K562 (cell line): ENCODE data around the gene H3-3A. TPM values are rescaled to one million over a fixed set of nuclear protein-coding genes. Genes with fewer than 3 reads are reported as not detected.

ENCODE experiments used
- CREB3 ChIP-seq: fragments of 450-650 bp; conservative IDR thresholded peaks from 2 replicates; pipeline ENCODE4 v1.6.1; 2016; ENCODE audit warnings: missing genetic modification characterization, low read depth, mild to moderate bottlenecking, missing compliant biosample characterization, moderate library complexity
- CXXC5 ChIP-seq: fragments of 250-450 bp; sonication (Bioruptor Pico); IDR thresholded peaks from 2 replicates; pipeline ENCODE4 v1.8.0; 2022; ENCODE audit warnings: inconsistent platforms, mild to moderate bottlenecking, moderate library complexity
- GABPB1 ChIP-seq: sonication (generic); formaldehyde crosslinking; IDR thresholded peaks from 2 replicates; pipeline ENCODE4 v1.8.0; 2022; ENCODE audit warnings: mild to moderate bottlenecking, missing genetic modification reagents
- HNRNPK ChIP-seq: fragments of 200-400 bp; formaldehyde crosslinking; IDR thresholded peaks from one replicate; pipeline ENCODE4 v1.6.1; 2018; ENCODE audit warnings: mild to moderate bottlenecking, low read depth, low read length; ENCODE audit not compliant: poor library complexity, severe bottlenecking
- MNT ChIP-seq, 2 experiments: fragments of 450-650 bp; conservative IDR thresholded peaks; 2 replicates each; pipeline ENCODE4 v1.6.1; 2017; ENCODE audit warnings: mild to moderate bottlenecking in 2 of 2, moderate library complexity in 2 of 2
- SNRNP70 ChIP-seq: fragments of 200-400 bp; formaldehyde crosslinking; optimal IDR thresholded peaks from 2 replicates; pipeline ENCODE3; 2017; ENCODE audit warnings: low read depth, low read length
- THAP12 ChIP-seq: fragments of 250-450 bp; sonication (Bioruptor Pico); IDR thresholded peaks from 2 replicates; pipeline ENCODE4 v1.9.0; 2021; ENCODE audit warnings: mild to moderate bottlenecking, inconsistent platforms
- ZNF318 ChIP-seq, 2 experiments: fragments of 450-650 bp; IDR thresholded peaks; 2 replicates each; pipeline ENCODE4 v1.6.1; 2016; ENCODE audit warnings: mild to moderate bottlenecking in 2 of 2, borderline replicate concordance in 1 of 2, low read depth in 1 of 2, moderate library complexity in 1 of 2
- ZNF830 ChIP-seq: fragments of 250-450 bp; sonication (Bioruptor Pico); IDR thresholded peaks from 2 replicates; pipeline ENCODE4 v1.5.0; 2021; ENCODE audit warnings: mild to moderate bottlenecking
- ZSCAN29 ChIP-seq: fragments of 450-650 bp; IDR thresholded peaks from 2 replicates; pipeline ENCODE4 v1.6.1; 2017
- polyA plus RNA-seq, 8 experiments: library from polyadenylated mRNA; depleted of rRNA in 4 of 8; stranded (reverse) in 5 of 8; unstranded in 3 of 8; fragments of >200 nt; fragmentation: Nextera tagmentation in 2 of 8; fragmentation: Illumina TruSeq in 1 of 8; extraction: Ambion mirVana in 2 of 8; extraction: Trizol in 1 of 8; gene quantifications; 2 replicates each; pipeline versions ENCODE4 v1.2.1 to v1.2.3, GENCODE V29; 2011 to 2014; ENCODE audit warnings: inconsistent platforms in 1 of 8, missing spikeins in 1 of 8
- total RNA-seq, 7 experiments: library from RNA; depleted of rRNA in 6 of 7; stranded (reverse); fragments of >200 nt in 6 of 7; fragmentation: Illumina TruSeq in 2 of 7; extraction: Trizol in 2 of 7; gene quantifications; 2 replicates each; pipeline versions ENCODE4 v1.2.1 to v1.2.3, GENCODE V29; 2011 to 2021; ENCODE audit warnings: low replicate concordance in 1 of 7

Gene H3-3A
- total and polyA plus RNA-seq, 9 of the 15 experiments (the other 6 are each of a cell fraction or from before 2014, with no cell fraction given), result 426 to 1,083 (median 591) TPM

- TF ChIP-seq ZNF318 (IDR thresholded peaks at IDR 0.05; ENCODE audit: borderline replicate concordance in 1 of 2, low read depth in 1 of 2) (no peak), CREB3 (tag) (no peak), CXXC5 (CRISPR knock-in tag) (peak; percentile 95), ZNF830 (CRISPR knock-in tag) (peak; percentile 80; the same call in 1 of the 2 replicates), ZSCAN29 (no peak), MNT (conservative IDR thresholded peaks at IDR 0.05) (peak; percentile 90 to 96), SNRNP70 (no peak), HNRNPK (peak; percentile 48), GABPB1 (peak; percentile 73), THAP12 (CRISPR knock-in tag) (peak; percentile 86)
Measured at GRCh38 chr1:226061841-226062557, 517 bp upstream of the H3-3A start (continued).
